Karpas-422 (cell line): ENCODE data around the gene TXNDC11. TPM values are rescaled to one million over a fixed set of nuclear protein-coding genes. Genes with fewer than 3 reads are reported as not detected.

ENCODE experiments used
- DNase-seq: peaks from one replicate; pipeline ENCODE4 v3.0.0-alpha.2; 2015
- H2AFZ ChIP-seq: fragments of 200-600 bp; sonication (generic); 2 replicates; pipeline ENCODE4 v1.6.1; 2014; ENCODE audit warnings: antibody characterized with exemption, low read length, mixed read lengths
- H3K27ac ChIP-seq: fragments of 200-600 bp; sonication (generic); 2 replicates; pipeline ENCODE4 v1.5.1; 2014; ENCODE audit warnings: mild to moderate bottlenecking, low read length, moderate library complexity
- H3K27me3 ChIP-seq: fragments of 200-600 bp; sonication (generic); 2 replicates; pipeline ENCODE4 v1.6.1; 2014; ENCODE audit warnings: low read length, mixed read lengths
- H3K36me3 ChIP-seq: fragments of 200-600 bp; sonication (generic); 2 replicates; pipeline ENCODE4 v1.6.1; 2014; ENCODE audit warnings: low read length, mixed read lengths; ENCODE audit not compliant: insufficient read depth
- H3K4me1 ChIP-seq: fragments of 200-600 bp; sonication (generic); 2 replicates; pipeline ENCODE4 v1.6.1; 2014; ENCODE audit warnings: mild to moderate bottlenecking, low read length, mixed read lengths
- H3K4me2 ChIP-seq: fragments of 200-600 bp; sonication (generic); 2 replicates; pipeline ENCODE4 v1.6.1; 2014; ENCODE audit warnings: low read length, low read depth, mild to moderate bottlenecking; ENCODE audit not compliant: poor library complexity, severe bottlenecking
- H3K4me3 ChIP-seq: fragments of 200-600 bp; sonication (generic); 2 replicates; pipeline ENCODE4 v1.5.1; 2014; ENCODE audit warnings: mild to moderate bottlenecking, antibody characterized with exemption, low read length, mixed read lengths
- H3K79me2 ChIP-seq: fragments of 200-600 bp; sonication (generic); 2 replicates; pipeline ENCODE4 v1.6.1; 2014; ENCODE audit warnings: mild to moderate bottlenecking, low read length, mixed read lengths
- H3K9ac ChIP-seq: fragments of 200-600 bp; sonication (generic); 2 replicates; pipeline ENCODE4 v1.6.0; 2014; ENCODE audit warnings: low read length
- H3K9me2 ChIP-seq: fragments of 200-600 bp; sonication (generic), shearing (Covaris generic); replicated peaks from 2 replicates; pipeline ENCODE4 v1.6.0; 2014; ENCODE audit warnings: mild to moderate bottlenecking, low read length, moderate library complexity; ENCODE audit not compliant: insufficient read depth
- H3K9me3 ChIP-seq: fragments of 300-700, 200-600 bp; sonication (generic); 2 replicates; pipeline ENCODE4 v1.6.1; 2014; ENCODE audit warnings: low read length, mixed read lengths
- H4K20me1 ChIP-seq: fragments of 200-600 bp; sonication (generic); 2 replicates; pipeline ENCODE4 v1.6.1; 2014; ENCODE audit warnings: mild to moderate bottlenecking, antibody characterized with exemption, low read length, low read depth; ENCODE audit not compliant: insufficient read depth
- total RNA-seq: library from RNA; depleted of rRNA; stranded (reverse); fragments of >200 nt; shearing (Covaris generic); gene quantifications from 2 replicates; pipeline ENCODE4 v1.2.3, GENCODE V29; 2014; ENCODE audit warnings: low replicate concordance

Gene TXNDC11
- total RNA-seq, 1 experiment from 2014 or later, result 28.5 TPM

GRCh38 chr16:11687601-11688519, 54.8 kb downstream of the TXNDC11 start:
- H2AFZ ChIP-seq, result no peak overlapping the region
- H3K4me2 ChIP-seq, result peak overlapping the region; percentile 48
- no peaks in the 10 kb centered on the region for H3K9me2 ChIP-seq
- H3K4me3 ChIP-seq, result peak overlapping the region; percentile 27; the same call in 1 of the 2 replicates
- H3K27me3 ChIP-seq, result no peaks in the 10 kb centered on the region
- H3K9ac ChIP-seq, result peak overlapping the region; percentile 33; the same call in 1 of the 2 replicates
- no peaks in the 10 kb centered on the region for H3K9me3 ChIP-seq
- peaks cover 38% of the 10 kb centered on the region for H3K36me3 ChIP-seq
- peaks cover 80% of the 10 kb centered on the region for H3K4me1 ChIP-seq
- peaks cover 21% of the 10 kb centered on the region for H3K79me2 ChIP-seq
- DNase-seq, result no peak
- peaks cover 4% of the 10 kb centered on the region; the same call in 1 of the 2 replicates for H4K20me1 ChIP-seq
- H3K27ac ChIP-seq, result peak overlapping the region; percentile 89

- Histone ChIP-seq H3K9me2 (no peaks in the 10 kb centered on the region), H3K4me2 (peak overlapping the region; percentile 48), H2AFZ (no peak overlapping the region), H4K20me1 (peaks cover 6% of the 10 kb centered on the region; the same call in 1 of the 2 replicates), H3K9ac (no peak overlapping the region; the same call in 1 of the 2 replicates), H3K36me3 (peaks cover 38% of the 10 kb centered on the region), H3K4me1 (peaks cover 90% of the 10 kb centered on the region), H3K4me3 (no peak overlapping the region), H3K79me2 (peaks cover 21% of the 10 kb centered on the region), H3K27me3 (no peaks in the 10 kb centered on the region), H3K27ac (peak overlapping the region; percentile 89), H3K9me3 (no peaks in the 10 kb centered on the region)
- DNase-seq, result peak; percentile 61
Observed at GRCh38 chr16:11686713-11687380, 55.8 kb downstream of the TXNDC11 start.

- H3K27me3 ChIP-seq, result no peaks in the 10 kb centered on the region
- H3K4me2 ChIP-seq, result no peak overlapping the region
- H3K79me2 ChIP-seq, result peaks cover 20% of the 10 kb centered on the region
- H3K4me1 ChIP-seq, result peaks cover 90% of the 10 kb centered on the region
- no peaks in the 10 kb centered on the region for H3K9me3 ChIP-seq
- H2AFZ ChIP-seq, result no peak overlapping the region
- H3K4me3 ChIP-seq, result no peak overlapping the region
- H3K9ac ChIP-seq, result no peak overlapping the region
- peak overlapping the region; percentile 89; the same call in 1 of the 2 replicates for H3K27ac ChIP-seq
- peaks cover 31% of the 10 kb centered on the region for H3K36me3 ChIP-seq
- no peaks in the 10 kb centered on the region for H3K9me2 ChIP-seq
- peaks cover 9% of the 10 kb centered on the region; the same call in 1 of the 2 replicates for H4K20me1 ChIP-seq
- no peak for DNase-seq
Observed at GRCh38 chr16:11685844-11686618, 56.6 kb downstream of the TXNDC11 start.

GRCh38 chr16:11684231-11685025, 58.2 kb downstream of the TXNDC11 start:
- Histone ChIP-seq H3K4me2 (peak overlapping the region; percentile 66), H3K4me1 (peaks cover 90% of the 10 kb centered on the region), H3K27me3 (no peaks in the 10 kb centered on the region), H3K9me2 (no peaks in the 10 kb centered on the region), H4K20me1 (peaks cover 25% of the 10 kb centered on the region), H3K79me2 (peaks cover 13% of the 10 kb centered on the region), H3K9me3 (no peaks in the 10 kb centered on the region), H3K27ac (peak overlapping the region; percentile 97), H3K36me3 (peaks cover 42% of the 10 kb centered on the region), H3K4me3 (no peak overlapping the region), H3K9ac (0 out of 2 replicates have a peak overlapping the region, but pooled peaks have one; percentile 9), H2AFZ (no peak overlapping the region)
- DNase-seq, result no peak

GRCh38 chr16:11683145-11683544, 59.5 kb downstream of the TXNDC11 start:
- Histone ChIP-seq H3K4me3 (peak overlapping the region; percentile 48), H2AFZ (no peak overlapping the region), H3K4me2 (peak overlapping the region; percentile 66), H3K4me1 (peaks cover 90% of the 10 kb centered on the region), H3K36me3 (peaks cover 43% of the 10 kb centered on the region), H3K9ac (peak overlapping the region; percentile 27), H3K9me3 (no peaks in the 10 kb centered on the region), H3K79me2 (peaks cover 7% of the 10 kb centered on the region; the same call in 1 of the 2 replicates), H3K9me2 (no peaks in the 10 kb centered on the region), H3K27me3 (no peaks in the 10 kb centered on the region), H4K20me1 (peaks cover 30% of the 10 kb centered on the region), H3K27ac (peak overlapping the region; percentile 97)
- DNase-seq, result no peak

- H3K9ac ChIP-seq, result peak overlapping the region; percentile 27
- peak; percentile 57 for DNase-seq
Observed at GRCh38 chr16:11682655-11683096, 60.0 kb downstream of the TXNDC11 start.

GRCh38 chr16:11681976-11682654, 60.5 kb downstream of the TXNDC11 start:
- H3K9me3 ChIP-seq, result no peaks in the 10 kb centered on the region
- 0 out of 2 replicates have a peak, but pooled peaks cover 3% of the 10 kb centered on the region for H3K79me2 ChIP-seq
- H3K4me1 ChIP-seq, result peaks cover 90% of the 10 kb centered on the region
- DNase-seq, result peak; percentile 89
- peak overlapping the region; percentile 97 for H3K27ac ChIP-seq
- peak overlapping the region; percentile 66 for H3K4me2 ChIP-seq
- peaks cover 30% of the 10 kb centered on the region for H4K20me1 ChIP-seq
- no peak overlapping the region for H2AFZ ChIP-seq
- H3K4me3 ChIP-seq, result peak overlapping the region; percentile 48
- no peaks in the 10 kb centered on the region for H3K27me3 ChIP-seq
- peaks cover 33% of the 10 kb centered on the region for H3K36me3 ChIP-seq
- H3K9me2 ChIP-seq, result no peaks in the 10 kb centered on the region
- H3K9ac ChIP-seq, result peak overlapping the region; percentile 45

More at GRCh38 chr16:11682655-11683096, 60.0 kb downstream of the TXNDC11 start:
- Histone ChIP-seq H3K36me3 (peaks cover 39% of the 10 kb centered on the region), H3K4me3 (peak overlapping the region; percentile 48), H2AFZ (no peak overlapping the region), H3K4me1 (peaks cover 90% of the 10 kb centered on the region), H3K4me2 (peak overlapping the region; percentile 66), H3K9me3 (no peaks in the 10 kb centered on the region), H3K27me3 (no peaks in the 10 kb centered on the region), H3K27ac (peak overlapping the region; percentile 97), H4K20me1 (peaks cover 30% of the 10 kb centered on the region), H3K79me2 (peaks cover 6% of the 10 kb centered on the region; the same call in 1 of the 2 replicates), H3K9me2 (no peaks in the 10 kb centered on the region)
